ENCODE data around the gene HOTAIR. TPM values are rescaled to one million over a fixed set of nuclear protein-coding genes. Genes with fewer than 3 reads are reported as not detected.

HOTAIR gene
- total RNA-seq, 1 experiment from 2014 or later = not detected

- H3K27ac Mint-ChIP-seq (ENCODE audit: unreplicated experiment) = no peak overlapping the region
- intact Hi-C loops (cut with micrococcal nuclease; ENCODE audit: unreplicated experiment) = loop anchor here (1.0 kb wide), 1 partner anchor 222 kb away; no protein-coding TSS in a partner anchor
- peak overlapping the region; percentile 10 for H3K4me3 Mint-ChIP-seq (ENCODE audit: low read depth, unreplicated experiment)
- CTCF ChIA-PET = interaction anchor here (0.7 to 2.7 kb wide), 5 partner anchors 11 to 289 kb away, joined by 4 to 9 read pairs (median 6); partner anchors contain the start of gene HOXC9
- peaks cover 32% of the 10 kb centered on the region for H3K4me1 Mint-ChIP-seq (ENCODE audit: low read depth, unreplicated experiment)
- H3K27me3 Mint-ChIP-seq (ENCODE audit: unreplicated experiment) = peaks cover 100% of the 10 kb centered on the region
- BruUV-seq (replicated peaks) = no TSS peak
- H3K36me3 Mint-ChIP-seq (ENCODE audit: insufficient read depth, unreplicated experiment) = peaks cover 18% of the 10 kb centered on the region
- H3K9me3 Mint-ChIP-seq (ENCODE audit: low read depth, unreplicated experiment) = no peaks in the 10 kb centered on the region
- TF ChIP-seq CTCF (IDR thresholded peaks at IDR 0.05; ENCODE audit: unreplicated experiment) = peak; percentile 70
- DNase-seq = peak; percentile 55
Observed at GRCh38 chr12:53989227-53990113, 14.7 kb upstream of the HOTAIR start.

GRCh38 chr12:53988541-53989226, 13.9 kb upstream of the HOTAIR start:
- BruUV-seq (replicated peaks) = no TSS peak
- Mint-ChIP-seq H3K4me1 (ENCODE audit: low read depth, unreplicated experiment) (peaks cover 24% of the 10 kb centered on the region), H3K27ac (ENCODE audit: unreplicated experiment) (no peak overlapping the region), H3K27me3 (ENCODE audit: unreplicated experiment) (peaks cover 100% of the 10 kb centered on the region), H3K9me3 (ENCODE audit: low read depth, unreplicated experiment) (no peaks in the 10 kb centered on the region), H3K36me3 (ENCODE audit: insufficient read depth, unreplicated experiment) (peaks cover 24% of the 10 kb centered on the region), H3K4me3 (ENCODE audit: low read depth, unreplicated experiment) (peak overlapping the region; percentile 10)
- CTCF ChIA-PET = interaction anchor here (0.6 to 1.8 kb wide), 4 partner anchors 185 to 231 kb away, joined by 4 to 9 read pairs (median 6); no protein-coding TSS in a partner anchor
- TF ChIP-seq CTCF (IDR thresholded peaks at IDR 0.05; ENCODE audit: unreplicated experiment) = no peak
- DNase-seq = no peak
- intact Hi-C loops (cut with micrococcal nuclease; ENCODE audit: unreplicated experiment) = loop anchor here (1.0 kb wide), 1 partner anchor 221 kb away; no protein-coding TSS in a partner anchor

- intact Hi-C loops (cut with micrococcal nuclease; ENCODE audit: unreplicated experiment) = no loop called here
- H3K4me3 Mint-ChIP-seq (ENCODE audit: low read depth, unreplicated experiment) = no peak overlapping the region
- peaks cover 100% of the 10 kb centered on the region for H3K27me3 Mint-ChIP-seq (ENCODE audit: unreplicated experiment)
Observed at GRCh38 chr12:53987787-53988230, 13.1 kb upstream of the HOTAIR start.

More at GRCh38 chr12:53987787-53988230, 13.1 kb upstream of the HOTAIR start:
- TF ChIP-seq CTCF (IDR thresholded peaks at IDR 0.05; ENCODE audit: unreplicated experiment) = no peak
- Mint-ChIP-seq H3K9me3 (ENCODE audit: low read depth, unreplicated experiment) (no peaks in the 10 kb centered on the region), H3K36me3 (ENCODE audit: insufficient read depth, unreplicated experiment) (peaks cover 28% of the 10 kb centered on the region), H3K27ac (ENCODE audit: unreplicated experiment) (no peak overlapping the region), H3K4me1 (ENCODE audit: low read depth, unreplicated experiment) (peaks cover 22% of the 10 kb centered on the region)
- CTCF ChIA-PET = interaction anchor here (0.6 to 1.8 kb wide), 5 partner anchors 184 to 1828 kb away, joined by 4 to 6 read pairs (median 4); no protein-coding TSS in a partner anchor
- BruUV-seq (replicated peaks) = no TSS peak
- DNase-seq = no peak

Data from Calu3 (cell line).